ENCODE data around the gene MRPS23. TPM values are rescaled to one million over a fixed set of nuclear protein-coding genes. Genes with fewer than 3 reads are reported as not detected.
A peak's percentile ranks its signal among the peaks of the same experiment; 100 is the strongest.

Gene MRPS23
- 22.9 and 30.2 TPM in 2 replicates for total RNA-seq

GRCh38 chr17:57849874-57850754 lies at the start of gene MRPS23:
Gene MRPS23 (minus strand): TSS chr17:57850044. CDS start chr17:57850010, 34 bp downstream.
- DNase-seq (ENCODE audit: low read depth in 2 of 2): peak; percentile 97 to 99

- no peak for DNase-seq (ENCODE audit: low read depth in 2 of 2)
Measured at GRCh38 chr17:57899391-57899790, 49.5 kb upstream of the MRPS23 start.

DNA sequence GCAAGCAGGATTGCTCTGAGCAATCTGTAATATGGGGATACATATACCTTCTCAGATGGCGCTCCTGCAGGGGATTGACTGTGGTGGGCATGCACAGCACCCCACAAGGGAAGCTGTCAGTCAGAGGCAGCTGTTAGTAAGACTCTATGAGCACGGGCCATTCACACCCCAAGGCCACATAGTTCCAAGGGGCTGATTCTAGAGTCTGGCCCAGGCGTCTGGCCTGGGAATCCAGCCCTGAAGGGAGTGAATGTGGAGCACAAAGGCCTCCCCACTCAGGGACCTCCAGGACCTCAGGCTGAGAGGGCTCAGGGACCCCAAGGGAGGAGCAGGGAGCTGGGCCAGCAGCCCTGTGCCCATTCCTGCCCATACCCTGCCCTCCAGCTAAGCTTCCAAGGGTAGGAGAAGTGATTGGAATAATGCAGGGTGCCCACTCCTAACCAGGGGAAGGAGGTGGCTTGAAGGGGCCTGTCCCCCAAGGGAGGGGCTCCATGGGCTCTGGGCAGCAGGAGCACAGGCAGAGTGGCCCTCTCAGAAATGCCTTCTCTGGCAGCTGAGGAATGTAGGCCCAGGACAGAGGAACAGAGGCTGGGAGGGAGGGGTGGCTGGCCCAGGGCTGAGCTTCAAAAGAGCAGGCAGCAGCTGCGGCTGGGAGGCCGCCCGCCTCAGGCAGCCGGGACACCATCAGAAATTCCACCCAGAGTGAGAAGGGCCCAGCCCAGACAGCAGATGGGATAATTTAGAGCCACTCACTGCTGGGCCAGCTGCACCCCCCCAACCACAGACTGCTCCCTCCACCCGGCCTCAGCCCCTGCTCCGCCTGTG lies 48.9 kb upstream of the MRPS23 start:
- DNase-seq (ENCODE audit: low read depth in 2 of 2): no peak

DNA sequence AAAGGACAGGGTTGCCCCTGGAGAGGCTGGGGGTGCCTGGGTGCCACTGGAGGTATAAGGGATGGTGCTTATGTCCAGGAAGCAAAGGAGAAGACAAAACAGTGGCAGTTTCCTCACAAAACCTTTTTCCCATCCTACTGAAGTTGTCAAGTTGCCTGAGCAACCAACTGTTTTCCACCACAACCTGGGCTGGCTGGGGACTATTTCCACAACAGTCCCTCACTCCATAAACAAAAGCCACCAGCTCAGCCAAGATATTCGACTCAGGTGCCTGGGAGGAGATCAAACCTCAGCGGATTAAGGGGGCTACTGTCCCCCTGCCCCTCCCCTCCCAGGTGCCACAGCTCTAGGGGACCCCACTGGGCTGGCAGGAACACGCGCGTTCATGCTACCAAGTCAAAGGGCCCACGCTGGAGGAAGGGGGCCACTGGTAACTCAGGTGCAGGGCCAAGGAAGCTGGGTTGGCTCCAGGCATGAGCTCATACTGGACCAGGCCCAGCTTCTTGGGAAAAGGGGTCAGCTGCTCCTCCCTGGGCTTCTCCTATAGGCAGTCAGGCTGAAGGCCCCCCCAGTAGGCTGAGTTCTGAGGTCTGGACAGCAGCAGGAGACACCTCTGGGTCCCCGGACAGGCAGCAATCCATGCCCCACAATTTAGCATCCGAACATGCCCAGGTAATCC lies 45.7 kb upstream of the MRPS23 start:
- DNase-seq (ENCODE audit: low read depth in 2 of 2): peak; percentile 24 to 43

DNA sequence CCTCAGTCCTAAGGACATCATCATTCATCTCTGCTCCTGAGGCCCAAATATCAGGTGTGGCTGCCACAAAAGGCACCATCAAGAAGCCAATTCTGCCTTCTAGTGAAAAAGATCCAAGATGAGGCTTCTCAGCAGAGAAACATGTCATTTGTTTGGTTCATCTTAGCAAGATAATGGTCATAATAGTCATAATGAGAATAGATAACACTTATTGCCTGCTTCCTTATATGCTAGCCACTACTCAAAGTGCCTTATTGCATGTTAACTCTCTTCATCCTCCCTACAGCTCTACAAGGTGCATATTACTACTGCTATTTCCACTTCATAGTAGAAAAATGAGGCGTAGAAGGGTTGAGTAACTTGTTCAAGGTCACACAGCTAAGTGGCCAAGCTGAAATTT lies 45.0 kb upstream of the MRPS23 start:
- DNase-seq (ENCODE audit: low read depth in 2 of 2): no peak

- peak; percentile 57 to 63 for DNase-seq (ENCODE audit: low read depth in 2 of 2)
Measured at GRCh38 chr17:57892820-57893595, 43.2 kb upstream of the MRPS23 start.

DNA sequence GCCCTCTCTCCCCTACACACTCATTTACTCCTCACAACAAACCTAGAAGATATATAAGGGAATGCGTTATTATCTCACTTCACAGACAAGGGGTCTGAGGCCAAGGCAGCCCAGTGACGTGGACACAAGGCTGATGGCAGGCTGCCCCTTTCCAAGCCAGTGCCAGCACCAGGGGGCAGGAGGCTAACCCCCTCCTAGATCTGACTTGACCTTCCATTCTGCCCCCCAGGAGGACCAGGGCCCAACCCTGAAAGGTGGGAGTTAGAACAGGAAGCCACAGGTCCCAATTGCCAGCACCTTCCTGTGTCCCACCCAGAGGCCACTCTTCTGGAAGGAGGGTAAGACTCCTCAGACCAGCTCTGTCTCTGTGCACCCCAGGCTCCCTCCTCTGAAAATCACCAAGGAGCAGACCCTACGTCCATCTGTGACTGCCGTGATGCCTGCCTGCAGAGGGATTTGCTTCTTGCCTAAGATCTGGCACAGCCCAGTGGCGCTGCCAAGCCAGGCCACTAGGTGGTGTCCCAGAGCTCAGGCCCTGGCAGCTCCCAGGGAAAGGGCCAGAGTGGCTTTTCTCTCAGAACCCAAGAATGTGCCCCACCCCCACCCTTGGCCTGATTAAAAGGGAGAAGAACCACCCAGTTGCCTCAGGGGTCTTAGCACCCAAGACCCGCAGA lies 42.4 kb upstream of the MRPS23 start:
- DNase-seq (ENCODE audit: low read depth in 2 of 2): peak in 1 of 2 donors; percentile 79

DNA sequence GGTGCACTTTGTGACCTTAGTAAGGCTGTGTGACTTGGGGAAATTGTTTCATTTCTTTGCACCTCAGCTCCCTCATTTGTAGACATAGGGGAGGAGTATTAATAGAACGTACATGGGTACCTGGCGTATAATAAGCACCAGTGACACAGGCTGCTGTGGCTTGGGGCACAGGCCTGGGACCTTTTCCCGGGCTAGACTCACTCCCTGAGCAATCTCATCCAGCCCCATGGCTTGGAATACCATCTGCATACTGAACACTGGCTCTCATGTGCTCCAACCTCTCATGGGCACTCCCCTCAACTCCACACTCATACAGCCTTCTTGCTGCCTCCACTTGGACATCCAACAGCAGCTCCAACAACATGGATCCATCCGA lies 41.0 kb upstream of the MRPS23 start:
- DNase-seq (ENCODE audit: low read depth in 2 of 2): no peak

DNA sequence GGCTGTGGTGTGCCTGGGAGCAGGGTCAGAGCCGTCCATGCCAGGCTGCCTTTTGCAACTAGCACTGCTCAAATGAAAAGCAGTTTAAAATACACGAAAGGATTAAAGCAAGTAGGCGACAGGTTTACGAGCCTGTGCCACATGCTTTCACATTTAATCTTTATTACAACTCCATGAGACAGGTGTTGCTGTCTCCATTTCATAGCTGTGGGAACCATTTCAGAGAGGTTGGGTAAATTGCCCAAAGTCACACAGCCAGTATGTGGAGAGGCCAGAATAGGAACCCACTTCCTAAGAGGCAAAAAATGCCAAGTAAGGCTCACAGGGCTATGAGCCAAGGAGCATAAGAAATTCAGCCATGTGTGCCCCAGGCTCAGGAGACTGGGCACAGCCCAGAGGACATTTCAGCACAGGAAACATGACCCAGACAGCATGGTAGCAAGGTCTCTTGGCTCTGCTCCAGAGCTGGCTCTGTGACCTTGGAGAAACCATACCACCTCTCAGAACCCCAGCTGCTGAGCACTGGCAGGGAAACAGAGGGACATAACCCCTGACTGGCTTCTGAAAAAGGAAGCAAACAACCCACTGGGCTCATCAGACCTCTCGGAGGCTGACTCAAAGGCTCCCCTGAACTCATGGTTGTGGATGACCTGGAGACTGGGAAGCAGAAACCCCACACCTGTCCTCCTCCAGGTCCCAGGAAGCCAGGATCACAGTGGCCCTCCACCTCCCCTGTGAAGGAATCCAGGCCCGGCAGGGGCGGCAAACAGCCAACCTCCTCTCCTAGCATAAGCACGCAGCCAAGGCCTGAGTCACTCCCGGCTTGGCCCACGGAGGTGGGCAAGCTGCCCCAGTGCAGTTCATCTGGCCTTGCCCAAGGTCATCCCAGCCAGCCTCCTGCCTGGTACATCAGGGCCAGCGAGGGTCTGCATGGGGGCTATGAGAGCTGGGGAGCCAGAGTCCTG lies 40.3 kb upstream of the MRPS23 start:
- peak in 1 of 2 donors; percentile 59 for DNase-seq (ENCODE audit: low read depth in 2 of 2)

DNA sequence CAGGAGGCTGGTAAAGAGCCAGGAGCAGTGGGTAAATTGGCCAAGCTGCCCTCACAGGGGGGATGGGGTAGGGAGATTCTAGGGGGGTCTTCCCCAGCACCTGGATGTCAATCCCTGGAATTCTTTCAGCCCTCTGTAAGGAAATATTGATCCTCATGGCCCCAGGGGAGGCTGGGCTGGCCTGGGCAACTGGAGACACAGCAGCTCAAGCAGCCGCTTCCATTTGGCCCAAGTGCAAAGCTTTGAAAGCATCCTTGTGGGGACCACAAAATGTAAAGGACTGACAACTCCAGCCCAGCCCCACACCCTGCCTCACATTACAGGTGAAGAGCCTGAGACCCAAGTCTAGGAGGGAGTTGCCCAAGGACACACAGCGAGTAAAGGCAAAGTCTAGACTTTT lies 39.4 kb upstream of the MRPS23 start:
- no peak for DNase-seq (ENCODE audit: low read depth in 2 of 2)

GRCh38 chr17:57888311-57889216 lies 38.7 kb upstream of the MRPS23 start:
- no peak for DNase-seq (ENCODE audit: low read depth in 2 of 2)

DNA sequence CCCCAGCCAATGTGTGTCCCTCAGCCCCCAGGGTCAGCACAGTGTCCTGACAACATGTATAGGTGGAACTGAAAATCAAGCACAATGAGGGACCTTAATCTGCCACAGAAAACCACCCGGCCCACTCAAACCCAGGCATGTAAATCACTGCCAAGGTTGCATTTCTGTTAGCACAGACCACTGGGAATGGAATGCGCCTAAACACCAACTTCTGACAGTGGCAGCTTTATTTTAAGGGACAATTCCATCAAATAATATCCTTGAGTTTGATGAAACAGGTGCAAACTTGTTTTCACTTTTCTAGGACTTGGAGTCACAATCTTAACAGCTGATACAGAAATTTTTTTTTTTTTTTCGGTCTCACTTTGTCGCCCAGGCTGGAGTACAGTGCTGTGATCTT lies 37.3 kb upstream of the MRPS23 start:
- DNase-seq (ENCODE audit: low read depth in 2 of 2): no peak

DNA sequence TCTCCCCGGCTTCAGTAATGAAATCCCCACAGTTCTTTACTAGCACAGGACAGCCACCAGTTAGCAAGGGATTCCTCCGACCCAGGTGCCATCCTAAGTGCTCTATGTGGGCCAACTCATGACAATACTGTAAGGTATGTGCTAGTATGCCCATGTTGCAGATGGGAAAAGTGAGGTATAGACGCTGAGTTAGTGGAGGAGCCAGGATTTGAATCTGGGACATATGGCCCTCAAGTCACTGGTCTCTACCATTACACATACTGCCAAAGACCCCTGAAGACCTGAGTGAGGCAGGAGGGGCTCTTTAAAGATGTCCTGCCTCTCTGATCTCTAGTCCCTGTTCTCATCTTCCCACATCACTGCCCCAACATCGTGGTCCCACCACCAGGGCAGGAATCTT lies 36.2 kb upstream of the MRPS23 start:
- DNase-seq (ENCODE audit: low read depth in 2 of 2): no peak

DNA sequence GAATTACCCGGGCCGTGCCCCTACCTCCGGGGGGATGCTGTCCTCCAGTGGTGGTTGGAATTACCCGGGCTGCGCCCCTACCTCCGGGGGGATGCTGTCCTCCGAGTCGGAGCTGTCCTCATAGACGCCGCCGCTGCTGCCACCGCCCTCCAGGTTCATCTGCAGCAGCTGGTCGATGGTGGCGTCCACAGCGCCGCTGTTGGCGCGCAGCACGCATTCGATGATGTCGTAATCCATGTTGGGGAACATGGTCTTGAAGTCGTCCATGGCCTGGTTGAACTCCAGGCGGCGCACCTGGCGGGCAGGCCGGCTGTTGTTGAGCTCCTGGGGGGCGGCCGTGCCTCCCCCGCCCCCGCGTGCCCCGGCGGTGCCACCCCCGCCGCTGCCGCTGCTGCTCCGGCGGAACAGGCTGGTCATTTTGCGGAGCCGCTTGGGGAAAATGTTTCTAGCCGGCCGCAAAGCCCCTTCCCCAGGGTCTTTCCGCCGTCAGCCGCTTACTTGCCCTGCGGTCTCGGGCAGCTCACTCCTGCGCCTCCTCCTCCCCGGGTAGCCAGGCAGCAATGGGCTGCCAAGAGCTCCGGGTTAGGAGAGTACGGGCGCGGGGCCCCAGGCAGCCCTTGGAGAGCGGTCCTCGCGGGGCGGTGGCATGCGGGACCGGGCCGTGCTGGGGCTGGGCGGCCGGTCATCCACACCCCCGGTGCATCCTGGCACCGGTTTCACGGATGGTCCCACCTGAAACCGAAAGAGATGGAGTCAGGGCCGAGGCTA lies 35.5 kb upstream of the MRPS23 start:
- DNase-seq (ENCODE audit: low read depth in 2 of 2): no peak

- no peak for DNase-seq (ENCODE audit: low read depth in 2 of 2)
Measured at GRCh38 chr17:57881783-57882351, 32.0 kb upstream of the MRPS23 start.

DNA sequence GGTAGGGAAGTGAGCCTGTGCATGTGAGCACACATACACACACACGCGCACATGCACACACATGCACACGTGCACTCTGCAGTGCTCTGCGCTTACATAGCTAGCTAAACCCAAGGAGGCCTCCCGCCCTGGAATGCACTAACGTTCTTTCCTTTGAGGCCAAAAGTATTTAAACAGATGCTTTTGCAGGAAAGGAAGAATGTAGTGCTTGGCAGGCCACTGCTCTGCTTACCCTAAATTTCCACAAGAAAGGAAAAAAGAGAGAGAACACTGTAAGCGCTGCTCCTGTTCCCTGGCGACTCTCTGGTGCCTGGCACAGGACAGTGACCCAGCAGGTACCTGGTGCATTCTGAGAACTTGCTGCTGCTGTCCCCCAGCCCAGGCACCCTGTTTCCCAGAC lies 31.3 kb upstream of the MRPS23 start:
- DNase-seq (ENCODE audit: low read depth in 2 of 2): no peak

DNA sequence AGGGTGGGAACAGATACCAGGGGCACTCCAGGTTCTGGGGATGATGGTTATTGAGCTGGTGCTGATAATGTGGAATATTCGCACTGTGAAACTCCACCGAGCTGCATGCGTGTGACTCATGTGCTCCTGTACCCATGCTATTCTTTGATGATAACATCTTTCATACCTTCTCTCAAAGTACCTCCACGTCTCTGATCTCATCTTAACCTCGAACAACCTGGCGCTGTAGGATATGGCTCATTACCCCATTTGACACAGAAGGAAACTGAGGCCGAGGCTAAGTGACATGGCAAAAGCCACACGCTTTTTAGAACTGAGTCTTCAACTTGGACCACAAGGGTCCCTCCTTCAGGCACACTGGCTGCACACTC lies 30.2 kb upstream of the MRPS23 start:
- DNase-seq (ENCODE audit: low read depth in 2 of 2): no peak

All from dermis microvascular lymphatic vessel endothelial cell (primary cell).